RWPE1 (cell line): ENCODE results near the gene TNK2.
"Not testable (repeated sequence)": the region's sequence is repeated elsewhere in the genome, so short reads cannot be mapped to it uniquely, and the experiment has no call there.

Experiments used
- CTCF ChIA-PET: fragments of 350-600 bp; sonication (Branson Sonifier 250); formaldehyde crosslinking; extraction: SDS; loops from one replicate; lab custom pipeline; 2021; lab: Yijun Ruan, JAX
- POLR2A ChIA-PET: fragments of 400-600 bp; formaldehyde crosslinking; extraction: SDS; loops from one replicate; lab custom pipeline; 2020; ENCODE audit warnings: antibody characterized with exemption; ENCODE audit not compliant: low non-redundant PET; lab: Yijun Ruan, JAX
- DNase-seq: peaks from one replicate; pipeline ENCODE4 v3.0.0; 2012; ENCODE audit warnings: low spot score
- H3K27ac ChIP-seq: fragments of 450-650 bp; 2 replicates; pipeline ENCODE4 v1.5.1; 2017
- CTCF ChIP-seq: fragments of 450-650 bp; conservative IDR thresholded peaks from 2 replicates; pipeline ENCODE4 v1.5.1; 2017; ENCODE audit warnings: low read depth, mild to moderate bottlenecking

Gene TNK2

GRCh38 chr3:195906865-195907683 lies 1.3 kb downstream of the TNK2 start:
- no peak for TF ChIP-seq CTCF
- ChIA-PET POLR2A (interaction anchor here (1.0 kb wide), 1 partner anchor 12 kb away, joined by 3 read pairs; no protein-coding TSS in a partner anchor), CTCF (interaction anchor here (0.9 to 4.4 kb wide), 3 partner anchors 10 to 44 kb away, joined by 3 to 43 read pairs (median 7); no protein-coding TSS in a partner anchor)
- peak overlapping the region; percentile 99 for H3K27ac ChIP-seq
- no peak for DNase-seq

- ChIA-PET CTCF (interaction anchor here (0.9 to 4.4 kb wide), 2 partner anchors 9 to 11 kb away, joined by 3 to 43 read pairs; no protein-coding TSS in a partner anchor), POLR2A (no interaction called here)
- no peak for DNase-seq
- peak overlapping the region; percentile 99 for H3K27ac ChIP-seq
- no peak for TF ChIP-seq CTCF
These were observed 2.1 kb downstream of the TNK2 start for GRCh38 chr3:195905970-195906864.

- no peak overlapping the region for H3K27ac ChIP-seq
- POLR2A ChIA-PET, result no interaction called here
- TF ChIP-seq CTCF, result no peak
- CTCF ChIA-PET, result no interaction called here
- DNase-seq, result no peak
These were observed 4.0 kb downstream of the TNK2 start for GRCh38 chr3:195904368-195904767.

GRCh38 chr3:195903950-195904290 lies 4.4 kb downstream of the TNK2 start:
- CTCF ChIA-PET, result interaction anchor here (0.6 kb wide), 1 partner anchor 18 kb away, joined by 3 read pairs; no protein-coding TSS in a partner anchor
- no peak for TF ChIP-seq CTCF
- no peak overlapping the region; the same call in 1 of the 2 replicates for H3K27ac ChIP-seq
- POLR2A ChIA-PET, result no interaction called here
- DNase-seq, result no peak

- DNase-seq, H3K27ac ChIP-seq, POLR2A ChIA-PET: not testable (repeated sequence)
- CTCF ChIA-PET, result interaction anchor here (0.6 kb wide), 1 partner anchor 12 kb away, joined by 4 read pairs; no protein-coding TSS in a partner anchor
These were observed 5.7 kb downstream of the TNK2 start for GRCh38 chr3:195902634-195903033.

- POLR2A ChIA-PET, DNase-seq: not testable (repeated sequence)
- H3K27ac ChIP-seq, result peak overlapping the region; percentile 100
- CTCF ChIA-PET, result interaction anchor here (0.6 kb wide), 2 partner anchors 13 to 154 kb away, joined by 3 to 4 read pairs; no protein-coding TSS in a partner anchor
These were observed 6.3 kb downstream of the TNK2 start for GRCh38 chr3:195901836-195902585.
